Activated naive CD4-positive, alpha-beta T cell treated with anti-CD3 and anti-CD28 coated beads for 36 hours (primary cell): ENCODE results near the gene ZBTB18. TPM values are rescaled to one million over a fixed set of nuclear protein-coding genes. Genes with fewer than 3 reads are reported as not detected.

ENCODE experiments used
- CTCF ChIA-PET: fragments of 350-600 bp; sonication (Branson Sonifier 250); formaldehyde crosslinking; loops from one replicate; lab custom pipeline; 2021; ENCODE audit warnings: antibody characterized with exemption; lab: Charles Lee
- DNase-seq: peaks from one replicate; pipeline ENCODE4 v3.0.0-alpha.2; 2020
- H3K27ac Mint-ChIP-seq: one replicate; pipeline ENCODE4 v1.8.0; 2021; ENCODE audit warnings: mild to moderate bottlenecking, mixed read lengths
- H3K27me3 Mint-ChIP-seq: one replicate; pipeline ENCODE4 v1.8.0; 2021; ENCODE audit warnings: low read depth, mixed read lengths
- H3K36me3 Mint-ChIP-seq: one replicate; pipeline ENCODE4 v1.8.0; 2021; ENCODE audit warnings: low read depth, mixed read lengths
- H3K4me1 Mint-ChIP-seq: one replicate; pipeline ENCODE4 v1.8.0; 2021; ENCODE audit warnings: low read depth, mixed read lengths
- H3K4me3 Mint-ChIP-seq: one replicate; pipeline ENCODE4 v1.8.0; 2021; ENCODE audit warnings: mild to moderate bottlenecking, moderate library complexity, mixed read lengths
- H3K9me3 Mint-ChIP-seq: one replicate; pipeline ENCODE4 v1.8.0; 2021; ENCODE audit warnings: mixed read lengths
- intact Hi-C: fragments of 100-400 bp; cut with micrococcal nuclease; formaldehyde crosslinking; loops from one replicate; pipeline ENCODE4 v1.15.1; 2023
- total RNA-seq, 2 experiments: library from RNA; stranded (reverse); gene quantifications; one replicate each; pipeline ENCODE4 v1.2.3, GENCODE V29; 2021

The ZBTB18 gene
- total RNA-seq, 2 experiments from 2014 or later = 7.2 to 7.4 TPM

DNA sequence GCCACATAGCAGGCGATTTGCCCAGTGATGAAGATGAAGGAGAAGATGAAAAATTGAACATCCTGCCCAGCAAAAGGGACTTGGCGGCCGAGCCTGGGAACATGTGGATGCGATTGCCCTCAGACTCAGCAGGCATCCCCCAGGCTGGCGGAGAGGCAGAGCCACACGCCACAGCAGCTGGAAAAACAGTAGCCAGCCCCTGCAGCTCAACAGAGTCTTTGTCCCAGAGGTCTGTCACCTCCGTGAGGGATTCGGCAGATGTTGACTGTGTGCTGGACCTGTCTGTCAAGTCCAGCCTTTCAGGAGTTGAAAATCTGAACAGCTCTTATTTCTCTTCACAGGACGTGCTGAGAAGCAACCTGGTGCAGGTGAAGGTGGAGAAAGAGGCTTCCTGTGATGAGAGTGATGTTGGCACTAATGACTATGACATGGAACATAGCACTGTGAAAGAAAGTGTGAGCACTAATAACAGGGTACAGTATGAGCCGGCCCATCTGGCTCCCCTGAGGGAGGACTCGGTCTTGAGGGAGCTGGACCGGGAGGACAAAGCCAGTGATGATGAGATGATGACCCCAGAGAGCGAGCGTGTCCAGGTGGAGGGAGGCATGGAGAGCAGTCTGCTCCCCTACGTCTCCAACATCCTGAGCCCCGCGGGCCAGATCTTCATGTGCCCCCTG, 3.3 kb downstream of the ZBTB18 start:
- DNase-seq = no peak
- no peaks in the 10 kb centered on the region for H3K9me3 Mint-ChIP-seq
- H3K27me3 Mint-ChIP-seq = no peaks in the 10 kb centered on the region
- H3K27ac Mint-ChIP-seq = no peak overlapping the region
- H3K4me1 Mint-ChIP-seq = peaks cover 29% of the 10 kb centered on the region
- peaks cover 2% of the 10 kb centered on the region for H3K36me3 Mint-ChIP-seq
- H3K4me3 Mint-ChIP-seq = no peak overlapping the region
- intact Hi-C loops = no loop called here
- CTCF ChIA-PET = no interaction called here

DNA sequence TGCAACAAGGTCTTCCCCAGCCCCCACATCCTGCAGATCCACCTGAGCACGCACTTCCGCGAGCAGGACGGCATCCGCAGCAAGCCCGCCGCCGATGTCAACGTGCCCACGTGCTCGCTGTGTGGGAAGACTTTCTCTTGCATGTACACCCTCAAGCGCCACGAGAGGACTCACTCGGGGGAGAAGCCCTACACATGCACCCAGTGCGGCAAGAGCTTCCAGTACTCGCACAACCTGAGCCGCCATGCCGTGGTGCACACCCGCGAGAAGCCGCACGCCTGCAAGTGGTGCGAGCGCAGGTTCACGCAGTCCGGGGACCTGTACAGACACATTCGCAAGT, 3.8 kb downstream of the ZBTB18 start:
- DNase-seq = no peak
- Mint-ChIP-seq H3K36me3 (no peaks in the 10 kb centered on the region), H3K27ac (no peak overlapping the region), H3K4me3 (no peak overlapping the region), H3K27me3 (no peaks in the 10 kb centered on the region), H3K9me3 (no peaks in the 10 kb centered on the region), H3K4me1 (peaks cover 27% of the 10 kb centered on the region)
- CTCF ChIA-PET = no interaction called here
- intact Hi-C loops = no loop called here

GRCh38 chr1:244056577-244056976, 5.5 kb downstream of the ZBTB18 start:
- no peaks in the 10 kb centered on the region for H3K36me3 Mint-ChIP-seq
- H3K4me1 Mint-ChIP-seq = peaks cover 10% of the 10 kb centered on the region
- no peak overlapping the region for H3K27ac Mint-ChIP-seq
- DNase-seq = no peak
- no peaks in the 10 kb centered on the region for H3K9me3 Mint-ChIP-seq
- intact Hi-C loops = loop anchor here (2.0 kb wide), 1 partner anchor 712 kb away; no protein-coding TSS in a partner anchor
- no peaks in the 10 kb centered on the region for H3K27me3 Mint-ChIP-seq
- no peak overlapping the region for H3K4me3 Mint-ChIP-seq
- CTCF ChIA-PET = interaction anchor here (0.6 to 0.7 kb wide), 2 partner anchors 266 to 375 kb away, joined by 3 read pairs; no protein-coding TSS in a partner anchor

DNA sequence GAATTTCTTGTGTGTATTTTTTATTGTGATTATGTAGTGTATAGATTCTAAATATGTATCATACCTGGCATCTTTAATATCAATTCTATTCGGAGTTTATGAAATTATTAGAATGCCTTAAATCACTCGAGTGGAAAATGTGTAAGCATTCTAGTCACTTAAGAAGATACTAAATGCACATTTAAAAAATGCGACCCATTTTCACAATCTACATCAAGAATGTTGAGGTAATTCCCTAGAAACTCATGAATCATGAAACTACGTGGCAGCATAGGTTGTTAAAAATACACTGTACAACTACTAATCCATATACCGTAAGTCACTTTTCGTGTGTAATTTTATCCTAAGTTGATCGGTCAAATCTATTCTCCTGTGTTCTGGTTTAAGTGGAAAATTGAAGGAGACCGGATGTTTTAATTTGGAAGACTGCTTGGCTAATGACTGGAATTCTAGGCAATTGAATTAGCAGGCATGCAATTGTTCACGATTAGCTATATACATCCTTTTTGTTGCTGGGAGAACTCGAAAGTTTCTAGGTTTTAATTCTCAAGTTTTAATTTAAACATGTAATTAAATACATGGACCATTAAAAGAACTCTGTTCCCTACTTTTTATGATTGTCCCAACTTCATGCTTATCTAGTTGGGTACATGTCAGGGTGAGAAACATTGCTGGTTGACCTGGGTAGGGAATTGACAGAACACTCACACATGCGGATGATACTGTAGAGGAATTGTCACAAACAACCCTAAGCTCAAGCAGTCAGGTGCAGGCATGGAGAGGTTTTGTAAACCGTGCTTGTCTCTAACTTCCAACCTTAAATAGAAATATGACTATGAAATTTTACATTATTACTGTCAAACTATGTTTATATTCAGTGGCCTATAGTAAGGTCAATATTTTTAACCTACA, 6.6 kb downstream of the ZBTB18 start:
- H3K9me3 Mint-ChIP-seq = no peaks in the 10 kb centered on the region
- CTCF ChIA-PET = no interaction called here
- no peaks in the 10 kb centered on the region for H3K36me3 Mint-ChIP-seq
- H3K27ac Mint-ChIP-seq = no peak overlapping the region
- no peaks in the 10 kb centered on the region for H3K27me3 Mint-ChIP-seq
- no peak for DNase-seq
- H3K4me1 Mint-ChIP-seq = peaks cover 8% of the 10 kb centered on the region
- H3K4me3 Mint-ChIP-seq = no peak overlapping the region
- intact Hi-C loops = loop anchor here (2.0 kb wide), 1 partner anchor 713 kb away; no protein-coding TSS in a partner anchor

GRCh38 chr1:244060117-244060516, 9.0 kb downstream of the ZBTB18 start:
- CTCF ChIA-PET = interaction anchor here (0.8 kb wide), 1 partner anchor 14 kb away, joined by 5 read pairs; no protein-coding TSS in a partner anchor
- H3K4me1 Mint-ChIP-seq = peaks cover 8% of the 10 kb centered on the region
- no peak overlapping the region for H3K4me3 Mint-ChIP-seq
- intact Hi-C loops = no loop called here
- no peak overlapping the region for H3K27ac Mint-ChIP-seq
- no peaks in the 10 kb centered on the region for H3K9me3 Mint-ChIP-seq
- no peaks in the 10 kb centered on the region for H3K36me3 Mint-ChIP-seq
- no peak for DNase-seq
- H3K27me3 Mint-ChIP-seq = no peaks in the 10 kb centered on the region

DNA sequence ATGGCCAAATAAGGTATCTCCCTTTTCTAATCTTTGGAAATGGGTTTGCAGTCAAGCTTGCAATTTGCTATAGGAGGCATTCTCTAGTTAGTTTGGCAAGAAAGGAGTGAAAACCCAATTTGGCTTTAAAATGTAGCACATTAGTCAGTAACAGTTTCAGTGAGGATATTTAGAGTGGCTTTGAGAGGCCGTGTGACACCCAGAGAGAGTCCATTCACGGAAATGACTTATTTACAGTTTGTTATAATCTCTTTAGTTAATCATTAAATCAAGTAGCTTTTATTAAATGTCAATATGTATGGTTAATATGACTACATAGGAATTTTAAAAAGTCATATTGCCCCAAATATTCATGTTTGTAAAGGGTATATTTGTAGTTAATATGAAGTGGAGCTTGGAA, 9.6 kb downstream of the ZBTB18 start:
- CTCF ChIA-PET = no interaction called here
- H3K36me3 Mint-ChIP-seq = no peaks in the 10 kb centered on the region
- no peaks in the 10 kb centered on the region for H3K9me3 Mint-ChIP-seq
- H3K27me3 Mint-ChIP-seq = no peaks in the 10 kb centered on the region
- peaks cover 6% of the 10 kb centered on the region for H3K4me1 Mint-ChIP-seq
- intact Hi-C loops = no loop called here
- no peak for DNase-seq
- no peak overlapping the region for H3K27ac Mint-ChIP-seq
- no peak overlapping the region for H3K4me3 Mint-ChIP-seq

DNA sequence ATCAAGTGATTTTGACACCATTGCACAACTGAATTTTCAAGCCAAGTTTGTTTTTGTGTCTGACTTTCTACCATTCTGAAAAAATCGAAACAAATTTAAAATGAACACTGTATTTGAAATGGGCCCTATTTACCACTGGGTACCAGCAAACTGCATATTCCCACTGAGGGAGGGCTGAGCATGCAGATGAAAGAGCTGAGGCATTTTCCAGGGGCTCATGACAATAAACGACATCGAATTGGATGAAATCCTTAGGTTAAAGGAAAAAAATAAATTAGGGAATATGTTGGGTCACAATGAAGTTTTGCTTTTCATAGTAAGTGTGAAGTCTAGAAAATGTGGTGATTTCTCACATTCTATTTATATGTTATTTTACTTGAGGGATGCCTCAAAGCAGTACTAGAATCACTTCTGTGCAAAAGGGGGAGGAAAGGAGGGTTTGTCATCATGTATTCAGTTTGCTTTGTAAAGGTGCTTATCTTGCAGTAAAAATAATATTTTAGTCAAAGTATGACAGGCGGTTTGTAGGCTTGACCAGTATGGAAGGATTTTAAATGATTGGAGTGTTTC, 11.2 kb downstream of the ZBTB18 start:
- no peak for DNase-seq
- H3K27ac Mint-ChIP-seq = no peak overlapping the region
- no peaks in the 10 kb centered on the region for H3K27me3 Mint-ChIP-seq
- H3K9me3 Mint-ChIP-seq = no peaks in the 10 kb centered on the region
- CTCF ChIA-PET = no interaction called here
- no peaks in the 10 kb centered on the region for H3K36me3 Mint-ChIP-seq
- intact Hi-C loops = no loop called here
- peaks cover 5% of the 10 kb centered on the region for H3K4me1 Mint-ChIP-seq
- no peak overlapping the region for H3K4me3 Mint-ChIP-seq

DNA sequence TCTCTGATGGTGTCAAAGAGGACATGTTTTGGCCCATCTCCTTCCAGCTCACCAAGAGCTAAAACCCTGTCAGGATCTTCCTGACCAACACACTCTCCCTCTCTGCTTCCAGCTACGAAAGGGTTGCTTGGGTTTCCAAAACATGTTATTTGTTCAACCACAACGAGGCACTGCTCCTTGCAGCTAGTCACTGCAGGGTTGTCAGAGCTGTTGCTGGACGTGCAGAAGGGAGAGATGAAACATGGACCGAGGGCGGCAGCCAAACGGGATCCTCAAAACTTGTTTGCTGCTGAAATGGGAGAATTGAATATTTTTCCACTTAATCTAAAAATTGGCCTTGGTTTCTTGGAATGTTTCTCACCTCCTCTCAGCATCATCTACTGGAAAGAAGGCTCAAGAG, 12.4 kb downstream of the ZBTB18 start:
- Mint-ChIP-seq H3K4me1 (peaks cover 12% of the 10 kb centered on the region), H3K9me3 (no peaks in the 10 kb centered on the region), H3K36me3 (no peaks in the 10 kb centered on the region), H3K4me3 (no peak overlapping the region), H3K27ac (no peak overlapping the region), H3K27me3 (no peaks in the 10 kb centered on the region)
- CTCF ChIA-PET = no interaction called here
- intact Hi-C loops = no loop called here
- DNase-seq = no peak

GRCh38 chr1:244064621-244065020, 13.5 kb downstream of the ZBTB18 start:
- CTCF ChIA-PET = interaction anchor here (0.6 kb wide), 1 partner anchor 42 kb away, joined by 3 read pairs; no protein-coding TSS in a partner anchor
- no peak for DNase-seq
- Mint-ChIP-seq H3K27ac (no peak overlapping the region), H3K27me3 (no peaks in the 10 kb centered on the region), H3K4me1 (peaks cover 16% of the 10 kb centered on the region), H3K4me3 (no peak overlapping the region), H3K9me3 (no peaks in the 10 kb centered on the region), H3K36me3 (no peaks in the 10 kb centered on the region)
- intact Hi-C loops = no loop called here

DNA sequence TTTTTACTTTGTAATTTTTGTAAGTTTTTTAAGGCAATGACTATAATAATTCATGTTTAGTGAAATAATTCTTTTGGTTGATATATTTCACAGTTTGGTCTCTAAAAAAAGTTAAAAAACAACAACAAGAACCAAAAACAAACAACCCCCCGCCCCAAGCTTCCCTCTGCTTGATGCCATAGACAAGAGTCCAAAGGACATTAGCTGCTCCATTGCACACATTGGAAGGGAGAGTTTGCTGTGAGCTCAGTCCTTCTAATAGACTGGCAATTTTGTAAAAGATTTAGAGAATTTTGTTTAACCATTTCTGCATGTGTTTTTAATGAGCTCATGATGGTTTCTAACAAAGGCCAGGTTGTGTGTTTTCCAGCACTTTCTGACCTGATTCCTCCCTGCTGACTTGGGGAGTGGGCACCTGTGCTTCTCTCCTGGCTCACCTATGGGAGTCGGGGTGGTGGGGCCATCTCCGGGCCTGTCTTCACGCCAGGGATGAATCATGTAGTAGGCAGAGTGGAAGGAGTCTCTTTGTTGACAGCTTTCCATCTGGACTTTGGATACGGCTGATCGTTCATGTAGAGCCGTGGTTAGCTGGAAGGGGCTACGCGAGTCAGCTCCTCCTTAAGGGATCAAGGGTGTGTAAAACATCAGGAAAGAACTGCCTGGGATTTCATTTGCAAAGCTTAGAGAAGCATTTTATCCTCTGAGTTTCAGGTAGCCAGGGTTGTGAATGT, 14.1 kb downstream of the ZBTB18 start:
- Mint-ChIP-seq H3K27me3 (no peaks in the 10 kb centered on the region), H3K27ac (no peak overlapping the region), H3K4me3 (no peak overlapping the region), H3K4me1 (peaks cover 16% of the 10 kb centered on the region), H3K36me3 (no peaks in the 10 kb centered on the region), H3K9me3 (no peaks in the 10 kb centered on the region)
- intact Hi-C loops = no loop called here
- CTCF ChIA-PET = interaction anchor here (0.6 to 1.2 kb wide), 3 partner anchors 9 to 41 kb away, joined by 3 read pairs; no protein-coding TSS in a partner anchor
- DNase-seq = no peak

DNA sequence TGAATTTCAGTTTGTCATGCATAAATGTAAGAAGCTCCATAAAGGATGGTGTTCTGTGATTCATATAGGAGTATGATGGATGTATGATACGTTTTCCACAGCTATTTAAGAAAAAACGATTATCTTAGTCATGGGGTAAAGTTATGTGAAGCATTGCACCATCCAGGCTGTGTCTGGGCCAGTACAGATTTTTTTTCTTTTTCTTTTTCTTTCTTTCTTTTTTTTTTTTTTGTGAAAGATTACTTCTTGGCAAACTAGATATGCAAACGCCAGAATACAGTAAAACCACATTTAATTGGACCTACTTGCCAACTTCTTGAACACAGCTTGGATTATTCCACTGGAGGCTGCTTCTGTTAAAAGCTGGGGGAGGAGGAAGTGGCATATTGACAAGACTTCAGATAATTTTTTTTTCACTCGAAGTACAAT, 14.9 kb downstream of the ZBTB18 start:
- no peak overlapping the region for H3K4me3 Mint-ChIP-seq
- no peak for DNase-seq
- H3K9me3 Mint-ChIP-seq = no peaks in the 10 kb centered on the region
- intact Hi-C loops = no loop called here
- no peak overlapping the region for H3K27ac Mint-ChIP-seq
- no peaks in the 10 kb centered on the region for H3K27me3 Mint-ChIP-seq
- no peaks in the 10 kb centered on the region for H3K36me3 Mint-ChIP-seq
- CTCF ChIA-PET = interaction anchor here (1.1 to 1.2 kb wide), 2 partner anchors 8 to 27 kb away, joined by 3 read pairs; no protein-coding TSS in a partner anchor
- peaks cover 16% of the 10 kb centered on the region for H3K4me1 Mint-ChIP-seq
